Measurements from ENCODE around the gene TRPC4AP.

The TRPC4AP gene

GRCh38 chr20:35000922-35001595, 91.5 kb downstream of the TRPC4AP start:
- no peaks in the 10 kb centered on the region for H3K36me3 ChIP-seq (ENCODE audit: control insufficient read depth, insufficient read depth, low read length)
- H2AFZ ChIP-seq: no peak overlapping the region
- no peak overlapping the region for H3K4me3 ChIP-seq (ENCODE audit: low read depth, low read length)

GRCh38 chr20:35000311-35000921, 92.2 kb downstream of the TRPC4AP start:
- H3K79me2 ChIP-seq: no peaks in the 10 kb centered on the region
- no peaks in the 10 kb centered on the region for H3K4me1 ChIP-seq
- H3K4me3 ChIP-seq (ENCODE audit: low read depth, low read length): no peak overlapping the region
- H3K36me3 ChIP-seq (ENCODE audit: control insufficient read depth, insufficient read depth, low read length): no peaks in the 10 kb centered on the region
- H3K9ac ChIP-seq: no peak overlapping the region
- no peak overlapping the region for H3K4me2 ChIP-seq (ENCODE audit: low read length)
- TF ChIP-seq CTCF (IDR thresholded peaks at IDR 0.05): no peak
- H2AFZ ChIP-seq: no peak overlapping the region
- H3K27me3 ChIP-seq (ENCODE audit: control insufficient read depth, insufficient read depth, low read length): no peaks in the 10 kb centered on the region
- no peaks in the 10 kb centered on the region for H3K9me3 ChIP-seq (ENCODE audit: control insufficient read depth, low read length)
- H3K27ac ChIP-seq: no peak overlapping the region

More at GRCh38 chr20:35000922-35001595, 91.5 kb downstream of the TRPC4AP start:
- no peak overlapping the region for H3K4me2 ChIP-seq (ENCODE audit: low read length)
- H3K4me1 ChIP-seq: no peaks in the 10 kb centered on the region
- H3K79me2 ChIP-seq: no peaks in the 10 kb centered on the region
- H3K9me3 ChIP-seq (ENCODE audit: control insufficient read depth, low read length): no peaks in the 10 kb centered on the region
- H3K27ac ChIP-seq: no peak overlapping the region
- no peak overlapping the region for H3K9ac ChIP-seq
- no peaks in the 10 kb centered on the region for H3K27me3 ChIP-seq (ENCODE audit: control insufficient read depth, insufficient read depth, low read length)
- TF ChIP-seq CTCF (IDR thresholded peaks at IDR 0.05): no peak

GRCh38 chr20:34999782-35000181, 92.8 kb downstream of the TRPC4AP start:
- no peaks in the 10 kb centered on the region for H3K36me3 ChIP-seq (ENCODE audit: control insufficient read depth, insufficient read depth, low read length)

GRCh38 chr20:34999021-34999451, 93.6 kb downstream of the TRPC4AP start:
- Histone ChIP-seq H3K27ac (no peak overlapping the region), H3K36me3 (ENCODE audit: control insufficient read depth, insufficient read depth, low read length) (no peaks in the 10 kb centered on the region)

More at GRCh38 chr20:34999782-35000181, 92.8 kb downstream of the TRPC4AP start:
- Histone ChIP-seq H3K4me3 (ENCODE audit: low read depth, low read length) (no peak overlapping the region), H3K4me2 (ENCODE audit: low read length) (no peak overlapping the region), H3K27ac (no peak overlapping the region), H2AFZ (no peak overlapping the region), H3K9me3 (ENCODE audit: control insufficient read depth, low read length) (no peaks in the 10 kb centered on the region), H3K4me1 (no peaks in the 10 kb centered on the region), H3K79me2 (no peaks in the 10 kb centered on the region), H3K9ac (no peak overlapping the region), H3K27me3 (ENCODE audit: control insufficient read depth, insufficient read depth, low read length) (no peaks in the 10 kb centered on the region)
- no peak for TF ChIP-seq CTCF (IDR thresholded peaks at IDR 0.05)

More at GRCh38 chr20:34999021-34999451, 93.6 kb downstream of the TRPC4AP start:
- Histone ChIP-seq H3K4me2 (ENCODE audit: low read length) (no peak overlapping the region), H3K4me1 (no peaks in the 10 kb centered on the region), H3K79me2 (no peaks in the 10 kb centered on the region), H3K9ac (no peak overlapping the region), H2AFZ (no peak overlapping the region), H3K9me3 (ENCODE audit: control insufficient read depth, low read length) (no peaks in the 10 kb centered on the region), H3K4me3 (ENCODE audit: low read depth, low read length) (no peak overlapping the region), H3K27me3 (ENCODE audit: control insufficient read depth, insufficient read depth, low read length) (no peaks in the 10 kb centered on the region)
- TF ChIP-seq CTCF (IDR thresholded peaks at IDR 0.05): no peak
